ENCODE measurements around the gene RAET1L. TPM values are rescaled to one million over a fixed set of nuclear protein-coding genes. Genes with fewer than 3 reads are reported as not detected.

Gene RAET1L
- total and polyA plus RNA-seq, 10 of the 15 experiments (the other 5 are each of a cell fraction or from before 2014, with no cell fraction given) = not detected

GRCh38 chr6:149985481-149985937, 39.8 kb downstream of the RAET1L start (continued):
- TF ChIP-seq ZNF687 (IDR thresholded peaks at IDR 0.05) (no peak), SMAD5 (IDR thresholded peaks at IDR 0.05; ENCODE audit: low read depth) (no peak), ZBTB4 (CRISPR knock-in tag; IDR thresholded peaks at IDR 0.05) (no peak), FOS (IDR thresholded peaks at IDR 0.05; ENCODE audit: borderline replicate concordance, extremely low read depth, insufficient read length) (no peak)

GRCh38 chr6:149984773-149985172, 40.6 kb downstream of the RAET1L start:
- ChIA-PET CTCF (no interaction called here), SMC1A (ENCODE audit: uncharacterized antibody, unreplicated experiment) (interaction anchor here (0.6 to 0.8 kb wide), 2 partner anchors 22 to 848 kb away, joined by 3 read pairs; no protein-coding TSS in a partner anchor), POLR2A (interaction anchor here (0.7 to 1.3 kb wide), 3 partner anchors 8 to 35 kb away, joined by 3 read pairs; no protein-coding TSS in a partner anchor), RAD21 (ENCODE audit: unreplicated experiment) (no interaction called here)
- H3K9me3 ChIP-seq (replicated peaks; ENCODE audit: control insufficient read depth, insufficient read depth, low read length) = peaks cover 5% of the 10 kb centered on the region; the same call in 1 of the 3 replicates
- FAIRE-seq = no peak
- H3K4me3 ChIP-seq = no peak overlapping the region
- no peaks in the 10 kb centered on the region for H3K79me2 ChIP-seq (ENCODE audit: control insufficient read depth, insufficient read depth, low read length)
- H2AFZ ChIP-seq (ENCODE audit: control insufficient read depth, low read depth, low read length) = no peak overlapping the region
- H3K4me1 ChIP-seq (ENCODE audit: control insufficient read depth, insufficient read depth, low read length) = no peaks in the 10 kb centered on the region
- in situ Hi-C loops (cut with MboI) = no loop called here
- no peak for DNase-seq (ENCODE audit: low read depth, low spot score)
- peaks cover 8 to 9% of the 10 kb centered on the region in 2 experiments; a peak in 3 of 4 replicates for H3K27me3 ChIP-seq (replicated peaks in 1 of 2; ENCODE audit: control insufficient read depth in 2 of 2, insufficient read depth in 2 of 2, low read length in 1 of 2)
- H3K27ac ChIP-seq (ENCODE audit: control insufficient read depth, insufficient read depth) = no peak overlapping the region
- no TSS peak for BruUV-seq (replicated peaks)
- no peak for ATAC-seq
- H3K4me2 ChIP-seq (ENCODE audit: control insufficient read depth, insufficient read depth) = no peak overlapping the region
- TF ChIP-seq NFYB (IDR thresholded peaks at IDR 0.05; ENCODE audit: insufficient read depth, low read depth, low read length) (no peak), BCL11A (IDR thresholded peaks at IDR 0.05; ENCODE audit: low read depth, low read length) (no peak), LARP7 (IDR thresholded peaks at IDR 0.05) (no peak), ZNF24 (IDR thresholded peaks at IDR 0.05) (no peak), PBX3 (IDR thresholded peaks at IDR 0.05; ENCODE audit: insufficient replicate concordance, low read depth, low read length) (no peak), SREBF1 (IDR thresholded peaks at IDR 0.05; ENCODE audit: low read length) (no peak)
- H3K36me3 ChIP-seq (ENCODE audit: control insufficient read depth in 2 of 2, insufficient read depth in 2 of 2, low read length in 1 of 2) = no peaks in the 10 kb centered on the region
- no peak overlapping the region for H3K9ac ChIP-seq (ENCODE audit: control insufficient read depth, insufficient read depth, low read length)
- intact Hi-C loops (cut with micrococcal nuclease; ENCODE audit: unreplicated experiment) = no loop called here
- WGBS (ENCODE audit: insufficient coverage, insufficient replicate concordance, low lambda C conversion rate, missing lambda C conversion rate) = 76% methylated on average over 5 of the region's 5 CpGs
- no peaks in the 10 kb centered on the region for H4K20me1 ChIP-seq (ENCODE audit: control insufficient read depth, insufficient read depth)
